Natural killer cell (primary cell): ENCODE data around the gene SLC12A7. TPM values are rescaled to one million over a fixed set of nuclear protein-coding genes. Genes with fewer than 3 reads are reported as not detected.

Source experiments
- ATAC-seq, 3 donors: fragments of 150-1000 bp in 2 of 3; fragments of 200-7000 bp in 1 of 3; cut with Tn5 transposase; 1 replicate in 1 of 3; 2 replicates in 2 of 3; pipeline ENCODE4 v1.10.0; 2021; ENCODE audit warnings: mild to moderate bottlenecking in 2 of 3, moderate library complexity in 2 of 3
- DNase-seq, 2 donors: peaks; one replicate each; pipeline versions ENCODE4 v3.0.0 to v3.0.0-alpha.2; 2013 to 2021; ENCODE audit warnings: mixed read lengths in 1 of 2
- H3K27ac ChIP-seq: one replicate; pipeline ENCODE4 v1.5.1; 2013; ENCODE audit warnings: mild to moderate bottlenecking, low read length
- H3K27me3 ChIP-seq: one replicate; pipeline ENCODE4 v1.6.1; 2013; ENCODE audit warnings: low read length; ENCODE audit not compliant: control insufficient read depth, insufficient read depth
- H3K36me3 ChIP-seq: one replicate; pipeline ENCODE4 v1.6.1; 2013; ENCODE audit warnings: low read length; ENCODE audit not compliant: control insufficient read depth, insufficient read depth
- H3K4me1 ChIP-seq: one replicate; pipeline ENCODE4 v1.6.1; 2013; ENCODE audit warnings: low read length; ENCODE audit not compliant: control insufficient read depth, insufficient read depth
- H3K4me3 ChIP-seq: one replicate; pipeline ENCODE4 v1.5.1; 2013; ENCODE audit warnings: low read length
- H3K9me3 ChIP-seq: one replicate; pipeline ENCODE4 v1.6.1; 2013; ENCODE audit warnings: low read length; ENCODE audit not compliant: control insufficient read depth, insufficient read depth
- H3K27ac Mint-ChIP-seq, 2 donors: one replicate each; pipeline ENCODE4 v1.8.0; 2022; ENCODE audit warnings: mild to moderate bottlenecking in 2 of 2, mixed read lengths in 2 of 2, moderate library complexity in 1 of 2
- H3K27me3 Mint-ChIP-seq, 2 donors: one replicate each; pipeline ENCODE4 v1.8.0; 2022; ENCODE audit warnings: low read depth in 2 of 2, mixed read lengths in 2 of 2
- H3K36me3 Mint-ChIP-seq: one replicate; pipeline ENCODE4 v1.8.0; 2022; ENCODE audit warnings: mixed read lengths
- H3K4me1 Mint-ChIP-seq, 2 donors: one replicate each; pipeline ENCODE4 v1.8.0; 2022; ENCODE audit warnings: mixed read lengths in 2 of 2
- H3K4me3 Mint-ChIP-seq: one replicate; pipeline ENCODE4 v1.8.0; 2022; ENCODE audit warnings: mild to moderate bottlenecking, moderate library complexity, mixed read lengths
- H3K9me3 Mint-ChIP-seq, 2 donors: one replicate each; pipeline ENCODE4 v1.8.0; 2022; ENCODE audit warnings: mixed read lengths in 2 of 2
- WGBS: methylation state at CpG from one replicate; pipeline ENCODE4 v1.1.7; 2013; ENCODE audit warnings: missing lambda C conversion rate; ENCODE audit not compliant: insufficient coverage; 5-methylcytosine and 5-hydroxymethylcytosine counted together
- intact Hi-C: fragments of 100-400 bp; cut with micrococcal nuclease; formaldehyde crosslinking; loops from one replicate; pipeline ENCODE4 v1.14.2; 2022
- total RNA-seq, 4 donors: library from RNA; stranded (reverse); fragments of 120-200 nt in 1 of 4; gene quantifications; one replicate each; pipeline versions ENCODE4 v1.2.3 to v1.2.4, GENCODE V29; 2013 to 2022
- TF ChIP-seq, protein P1 (sequence below): fragments of 200-600 bp; IDR thresholded peaks from one replicate; pipeline ENCODE4 v1.8.0; 2022; ENCODE audit warnings: antibody characterized with exemption

SLC12A7 gene
- total RNA-seq, 3 donors from 2014 or later (not counting 1 experiment from before 2014, with no cell fraction given) = 53.2 to 92.5 (median 81.3) TPM

- Histone ChIP-seq H3K27me3 (no peaks in the 10 kb centered on the region), H3K4me3 (no peak overlapping the region), H3K4me1 (no peaks in the 10 kb centered on the region), H3K9me3 (no peaks in the 10 kb centered on the region), H3K27ac (no peak overlapping the region), H3K36me3 (no peaks in the 10 kb centered on the region)
- no peak for ATAC-seq
- intact Hi-C loops = no loop called here
- WGBS = 80% methylated on average over 15 of the region's 15 CpGs
- no peaks in the 10 kb centered on the region for H3K9me3 Mint-ChIP-seq
- no peak overlapping the region for H3K27ac Mint-ChIP-seq
- H3K36me3 Mint-ChIP-seq = no peaks in the 10 kb centered on the region
- no peaks in the 10 kb centered on the region for H3K27me3 Mint-ChIP-seq
- H3K4me3 Mint-ChIP-seq = no peak overlapping the region
- DNase-seq = no peak
- TF ChIP-seq, protein P1, sequence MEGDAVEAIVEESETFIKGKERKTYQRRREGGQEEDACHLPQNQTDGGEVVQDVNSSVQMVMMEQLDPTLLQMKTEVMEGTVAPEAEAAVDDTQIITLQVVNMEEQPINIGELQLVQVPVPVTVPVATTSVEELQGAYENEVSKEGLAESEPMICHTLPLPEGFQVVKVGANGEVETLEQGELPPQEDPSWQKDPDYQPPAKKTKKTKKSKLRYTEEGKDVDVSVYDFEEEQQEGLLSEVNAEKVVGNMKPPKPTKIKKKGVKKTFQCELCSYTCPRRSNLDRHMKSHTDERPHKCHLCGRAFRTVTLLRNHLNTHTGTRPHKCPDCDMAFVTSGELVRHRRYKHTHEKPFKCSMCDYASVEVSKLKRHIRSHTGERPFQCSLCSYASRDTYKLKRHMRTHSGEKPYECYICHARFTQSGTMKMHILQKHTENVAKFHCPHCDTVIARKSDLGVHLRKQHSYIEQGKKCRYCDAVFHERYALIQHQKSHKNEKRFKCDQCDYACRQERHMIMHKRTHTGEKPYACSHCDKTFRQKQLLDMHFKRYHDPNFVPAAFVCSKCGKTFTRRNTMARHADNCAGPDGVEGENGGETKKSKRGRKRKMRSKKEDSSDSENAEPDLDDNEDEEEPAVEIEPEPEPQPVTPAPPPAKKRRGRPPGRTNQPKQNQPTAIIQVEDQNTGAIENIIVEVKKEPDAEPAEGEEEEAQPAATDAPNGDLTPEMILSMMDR = no peak
- H3K4me1 Mint-ChIP-seq = no peaks in the 10 kb centered on the region
Observed at GRCh38 chr5:1118738-1119137, 6.9 kb upstream of the SLC12A7 start.

GRCh38 chr5:1118231-1118698, 6.4 kb upstream of the SLC12A7 start:
- Histone ChIP-seq H3K36me3 (no peaks in the 10 kb centered on the region), H3K27me3 (no peaks in the 10 kb centered on the region), H3K9me3 (no peaks in the 10 kb centered on the region), H3K4me1 (no peaks in the 10 kb centered on the region), H3K4me3 (no peak overlapping the region), H3K27ac (no peak overlapping the region)
- ATAC-seq (no peak), DNase-seq (no peak)
- Mint-ChIP-seq H3K36me3 (no peaks in the 10 kb centered on the region), H3K4me3 (no peak overlapping the region), H3K4me1 (no peaks in the 10 kb centered on the region), H3K27me3 (no peaks in the 10 kb centered on the region), H3K9me3 (no peaks in the 10 kb centered on the region), H3K27ac (no peak overlapping the region)
- TF ChIP-seq, protein P1 = no peak
- 69% methylated on average over 16 of the region's 16 CpGs for WGBS
- intact Hi-C loops = no loop called here

GRCh38 chr5:1116977-1117376, 5.1 kb upstream of the SLC12A7 start:
- H3K27me3 ChIP-seq = no peaks in the 10 kb centered on the region
- 94% methylated on average over 15 of the region's 15 CpGs for WGBS
- no peaks in the 10 kb centered on the region for H3K4me1 ChIP-seq
- no peak overlapping the region for H3K4me3 ChIP-seq
- no peaks in the 10 kb centered on the region for H3K36me3 ChIP-seq
- no peaks in the 10 kb centered on the region for H3K27me3 Mint-ChIP-seq
- H3K9me3 Mint-ChIP-seq = no peaks in the 10 kb centered on the region
- TF ChIP-seq, protein P1 = no peak
- no peak overlapping the region for H3K27ac Mint-ChIP-seq
- intact Hi-C loops = no loop called here
- no peaks in the 10 kb centered on the region for H3K9me3 ChIP-seq
- DNase-seq = no peak
- H3K36me3 Mint-ChIP-seq = no peaks in the 10 kb centered on the region
- no peak for ATAC-seq
- H3K27ac ChIP-seq = no peak overlapping the region
- H3K4me3 Mint-ChIP-seq = no peak overlapping the region
- H3K4me1 Mint-ChIP-seq = no peaks in the 10 kb centered on the region

DNA sequence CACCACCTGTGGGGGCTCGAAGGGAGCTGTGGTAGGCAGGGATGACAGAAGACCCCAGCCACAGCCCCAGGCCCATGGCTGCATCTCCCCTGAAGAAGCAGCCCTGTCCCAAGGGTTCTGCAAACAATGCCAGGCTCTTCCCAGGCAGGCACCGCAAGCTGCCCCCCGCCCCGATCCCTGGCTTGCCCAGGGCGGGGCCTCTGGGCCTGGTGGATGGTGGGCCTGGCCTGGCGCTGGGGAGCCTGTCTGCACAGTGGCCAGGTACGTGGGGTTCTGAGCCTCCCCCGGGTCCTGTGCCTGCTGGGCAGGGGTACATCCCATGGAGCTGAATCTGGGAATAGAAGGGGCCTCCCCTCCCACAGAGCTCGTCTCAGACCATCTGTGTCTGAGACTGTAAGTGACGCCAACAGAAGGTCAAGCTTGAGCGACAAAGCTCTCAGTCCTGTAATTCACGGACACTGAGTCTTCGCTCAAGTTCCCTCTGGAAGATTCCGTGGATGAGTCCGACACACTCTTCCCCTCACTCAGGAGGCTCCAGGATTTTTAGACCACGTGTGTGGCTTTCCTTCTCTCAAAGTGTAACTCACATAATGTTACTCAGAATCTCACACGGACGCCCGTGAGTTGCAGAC, 4.4 kb upstream of the SLC12A7 start:
- H3K9me3 ChIP-seq = no peaks in the 10 kb centered on the region
- WGBS = 90% methylated on average over 19 of the region's 19 CpGs

More for the DNA sequence above, 4.4 kb upstream of the SLC12A7 start:
- ATAC-seq (no peak), DNase-seq (no peak)
- TF ChIP-seq, protein P1 = no peak
- Histone ChIP-seq H3K36me3 (no peaks in the 10 kb centered on the region), H3K4me1 (no peaks in the 10 kb centered on the region), H3K4me3 (no peak overlapping the region), H3K27ac (no peak overlapping the region), H3K27me3 (no peaks in the 10 kb centered on the region)
- H3K27ac Mint-ChIP-seq = no peak overlapping the region
- no peaks in the 10 kb centered on the region for H3K4me1 Mint-ChIP-seq
- H3K4me3 Mint-ChIP-seq = no peak overlapping the region
- no peaks in the 10 kb centered on the region for H3K27me3 Mint-ChIP-seq
- no peaks in the 10 kb centered on the region for H3K9me3 Mint-ChIP-seq
- intact Hi-C loops = no loop called here
- H3K36me3 Mint-ChIP-seq = no peaks in the 10 kb centered on the region
